ENCODE measurements around the gene POMT1. TPM values are rescaled to one million over a fixed set of nuclear protein-coding genes. Genes with fewer than 3 reads are reported as not detected.

POMT1 gene
- total RNA-seq, 3 donors from 2014 or later (not counting 1 experiment from before 2014, with no cell fraction given), result 35.5 to 38.8 (median 36.3) TPM

GRCh38 chr9:131487001-131487400 lies 15.7 kb upstream of the POMT1 start:
- TF ChIP-seq CTCF (IDR thresholded peaks at IDR 0.05), result no peak
- no peaks in the 10 kb centered on the region for H3K4me1 ChIP-seq (ENCODE audit: control insufficient read depth, insufficient read depth, low read length)
- DNase-seq, result no peak
- H3K36me3 ChIP-seq (ENCODE audit: control insufficient read depth, insufficient read depth, low read length), result peaks cover 98% of the 10 kb centered on the region
- H3K27ac ChIP-seq (ENCODE audit: low read length), result no peak overlapping the region
- intact Hi-C loops (cut with micrococcal nuclease), result no loop called here
- whole genome bisulfite sequencing (ENCODE audit: insufficient coverage), result 97% methylated on average over 9 of the region's 9 CpGs
- no peaks in the 10 kb centered on the region for H3K36me3 Mint-ChIP-seq
- H3K9me3 ChIP-seq (ENCODE audit: control insufficient read depth, insufficient read depth, low read length), result no peaks in the 10 kb centered on the region
- no peak overlapping the region for H3K4me3 ChIP-seq (ENCODE audit: low read length)
- no peak overlapping the region for H3K4me3 Mint-ChIP-seq
- ATAC-seq, result no peak
- H3K4me1 Mint-ChIP-seq, result peaks cover 0 to 20% of the 10 kb centered on the region in 2 donors
- H3K9me3 Mint-ChIP-seq, result no peaks in the 10 kb centered on the region
- no peaks in the 10 kb centered on the region for H3K27me3 Mint-ChIP-seq (ENCODE audit: low read depth in 2 of 2)
- no peaks in the 10 kb centered on the region for H3K27me3 ChIP-seq (ENCODE audit: control insufficient read depth, insufficient read depth, low read length)
- peak overlapping the region in 1 of 2 donors; percentile 16 for H3K27ac Mint-ChIP-seq

- Histone ChIP-seq H3K9me3 (ENCODE audit: control insufficient read depth, insufficient read depth, low read length) (no peaks in the 10 kb centered on the region), H3K4me1 (ENCODE audit: control insufficient read depth, insufficient read depth, low read length) (no peaks in the 10 kb centered on the region), H3K27me3 (ENCODE audit: control insufficient read depth, insufficient read depth, low read length) (no peaks in the 10 kb centered on the region), H3K4me3 (ENCODE audit: low read length) (no peak overlapping the region), H3K36me3 (ENCODE audit: control insufficient read depth, insufficient read depth, low read length) (peaks cover 98% of the 10 kb centered on the region), H3K27ac (ENCODE audit: low read length) (no peak overlapping the region)
- DNase-seq, result no peak
- peaks cover 0 to 17% of the 10 kb centered on the region in 2 donors for H3K4me1 Mint-ChIP-seq
- no peak for ATAC-seq
- intact Hi-C loops (cut with micrococcal nuclease), result no loop called here
- H3K36me3 Mint-ChIP-seq, result no peaks in the 10 kb centered on the region
- H3K4me3 Mint-ChIP-seq, result no peak overlapping the region
- no peaks in the 10 kb centered on the region for H3K9me3 Mint-ChIP-seq
- TF ChIP-seq CTCF (IDR thresholded peaks at IDR 0.05), result no peak
- 92% methylated on average over 14 of the region's 14 CpGs for WGBS (ENCODE audit: insufficient coverage)
- H3K27ac Mint-ChIP-seq, result peak overlapping the region in 1 of 2 donors; percentile 16
- H3K27me3 Mint-ChIP-seq (ENCODE audit: low read depth in 2 of 2), result no peaks in the 10 kb centered on the region
These were observed 15.1 kb upstream of the POMT1 start for GRCh38 chr9:131487621-131488031.

GRCh38 chr9:131490514-131490913 lies 12.2 kb upstream of the POMT1 start:
- H3K27me3 ChIP-seq (ENCODE audit: control insufficient read depth, insufficient read depth, low read length), result no peaks in the 10 kb centered on the region
- WGBS (ENCODE audit: insufficient coverage), result 84% methylated on average over 8 of the region's 8 CpGs
- no peaks in the 10 kb centered on the region for H3K27me3 Mint-ChIP-seq (ENCODE audit: low read depth in 2 of 2)
- H3K9me3 Mint-ChIP-seq, result no peaks in the 10 kb centered on the region
- DNase-seq (no peak), ATAC-seq (no peak)
- intact Hi-C loops (cut with micrococcal nuclease), result no loop called here
- H3K4me3 Mint-ChIP-seq, result no peak overlapping the region
- peaks cover 0 to 17% of the 10 kb centered on the region in 2 donors for H3K4me1 Mint-ChIP-seq
- H3K9me3 ChIP-seq (ENCODE audit: control insufficient read depth, insufficient read depth, low read length), result no peaks in the 10 kb centered on the region
- peaks cover 97% of the 10 kb centered on the region for H3K36me3 ChIP-seq (ENCODE audit: control insufficient read depth, insufficient read depth, low read length)
- H3K4me3 ChIP-seq (ENCODE audit: low read length), result no peak overlapping the region
- H3K27ac Mint-ChIP-seq, result peak overlapping the region in 1 of 2 donors; percentile 62
- no peaks in the 10 kb centered on the region for H3K4me1 ChIP-seq (ENCODE audit: control insufficient read depth, insufficient read depth, low read length)
- no peaks in the 10 kb centered on the region for H3K36me3 Mint-ChIP-seq
- no peak for TF ChIP-seq CTCF (IDR thresholded peaks at IDR 0.05)
- no peak overlapping the region for H3K27ac ChIP-seq (ENCODE audit: low read length)

- intact Hi-C loops (cut with micrococcal nuclease), result no loop called here
- WGBS (ENCODE audit: insufficient coverage), result 97% methylated on average over 20 of the region's 20 CpGs
- ATAC-seq (no peak), DNase-seq (no peak)
- H3K36me3 ChIP-seq (ENCODE audit: control insufficient read depth, insufficient read depth, low read length), result peaks cover 97% of the 10 kb centered on the region
- no peaks in the 10 kb centered on the region for H3K36me3 Mint-ChIP-seq
- H3K9me3 Mint-ChIP-seq, result no peaks in the 10 kb centered on the region
- H3K27ac ChIP-seq (ENCODE audit: low read length), result no peak overlapping the region
- H3K9me3 ChIP-seq (ENCODE audit: control insufficient read depth, insufficient read depth, low read length), result no peaks in the 10 kb centered on the region
- no peak overlapping the region for H3K4me3 Mint-ChIP-seq
- no peak overlapping the region for H3K4me3 ChIP-seq (ENCODE audit: low read length)
- no peak for TF ChIP-seq CTCF (IDR thresholded peaks at IDR 0.05)
- H3K27ac Mint-ChIP-seq, result no peak overlapping the region
- no peaks in the 10 kb centered on the region for H3K4me1 ChIP-seq (ENCODE audit: control insufficient read depth, insufficient read depth, low read length)
- H3K27me3 ChIP-seq (ENCODE audit: control insufficient read depth, insufficient read depth, low read length), result no peaks in the 10 kb centered on the region
- no peaks in the 10 kb centered on the region for H3K27me3 Mint-ChIP-seq (ENCODE audit: low read depth in 2 of 2)
- H3K4me1 Mint-ChIP-seq, result peaks cover 0 to 17% of the 10 kb centered on the region in 2 donors
These were observed 11.6 kb upstream of the POMT1 start for GRCh38 chr9:131491001-131491710.

Measured in natural killer cell (primary cell).